Esophagus mucosa (tissue), 1 donor: ENCODE measurements around the gene UBE2V1. TPM values are rescaled to one million over a fixed set of nuclear protein-coding genes. Genes with fewer than 3 reads are reported as not detected.
A peak's percentile ranks its signal among the peaks of the same experiment; 100 is the strongest.

Experiments
- ATAC-seq: fragments of 200-7000 bp; cut with Tn5 transposase; one replicate; pipeline ENCODE4 v1.9.1; 2020
- total RNA-seq: library from RNA; stranded (reverse); gene quantifications from one replicate; pipeline ENCODE4 v1.2.4, GENCODE V29; 2023
- donor health status: DM: yes; HTN: yes; CAD: no.

UBE2V1 gene
- total RNA-seq, 1 donor from 2014 or later = 75.6 TPM

GRCh38 chr20:50061151-50062005, 51.6 kb downstream of the UBE2V1 start:
- ATAC-seq = no peak

- no peak for ATAC-seq
These were observed 54.1 kb downstream of the UBE2V1 start for GRCh38 chr20:50058662-50059402.

- no peak for ATAC-seq
These were observed 55.3 kb downstream of the UBE2V1 start for GRCh38 chr20:50057714-50058053.

- no peak for ATAC-seq
These were observed 55.8 kb downstream of the UBE2V1 start for GRCh38 chr20:50056951-50057713.

GRCh38 chr20:50056408-50056926, 56.5 kb downstream of the UBE2V1 start:
- no peak for ATAC-seq

GRCh38 chr20:50055524-50056083, 57.3 kb downstream of the UBE2V1 start:
- no peak for ATAC-seq

GRCh38 chr20:50054626-50055511, 58.1 kb downstream of the UBE2V1 start:
- ATAC-seq = no peak

GRCh38 chr20:50054231-50054547, 58.8 kb downstream of the UBE2V1 start:
- ATAC-seq = no peak

- no peak for ATAC-seq
These were observed 59.4 kb downstream of the UBE2V1 start for GRCh38 chr20:50053362-50054230.

- ATAC-seq = no peak
These were observed 60.2 kb downstream of the UBE2V1 start for GRCh38 chr20:50052550-50053361.

GRCh38 chr20:50050660-50051308, 62.2 kb downstream of the UBE2V1 start:
- no peak for ATAC-seq

- no peak for ATAC-seq
These were observed 62.7 kb downstream of the UBE2V1 start for GRCh38 chr20:50050214-50050613.

- no peak for ATAC-seq
These were observed 63.4 kb downstream of the UBE2V1 start for GRCh38 chr20:50049442-50050026.

GRCh38 chr20:50048420-50049166, 64.4 kb downstream of the UBE2V1 start:
- ATAC-seq = peak; percentile 12

- no peak for ATAC-seq
These were observed 68.5 kb downstream of the UBE2V1 start for GRCh38 chr20:50044353-50044960.

- ATAC-seq = no peak
These were observed 69.2 kb downstream of the UBE2V1 start for GRCh38 chr20:50043573-50044352.
